ENCODE measurements around the gene USP7. TPM values are rescaled to one million over a fixed set of nuclear protein-coding genes. Genes with fewer than 3 reads are reported as not detected.

USP7 gene
- total RNA-seq, 2 experiments from 2014 or later = 46.4 to 127 TPM

- Histone ChIP-seq H3K4me1 (ENCODE audit: insufficient read depth, low read length, poor library complexity, severe bottlenecking) (no peaks in the 10 kb centered on the region), H3K4me3 (ENCODE audit: low read depth, low read length, poor library complexity, severe bottlenecking) (no peak overlapping the region), H4K20me1 (ENCODE audit: insufficient read depth, low read length) (peaks cover 13% of the 10 kb centered on the region), H3K4me2 (ENCODE audit: low read length) (no peak overlapping the region), H3K27ac (ENCODE audit: low read depth, low read length, poor library complexity, severe bottlenecking) (no peak overlapping the region), H3K9me2 (ENCODE audit: insufficient read depth, low read length) (no peaks in the 10 kb centered on the region), H2AFZ (ENCODE audit: low read length) (no peak overlapping the region), H3K79me2 (ENCODE audit: insufficient read depth, low read depth, low read length) (no peaks in the 10 kb centered on the region), H3K9me3 (ENCODE audit: low read length) (no peaks in the 10 kb centered on the region), H3K36me3 (ENCODE audit: insufficient read depth, low read length) (peaks cover 87% of the 10 kb centered on the region)
- TF ChIP-seq, protein P1, sequence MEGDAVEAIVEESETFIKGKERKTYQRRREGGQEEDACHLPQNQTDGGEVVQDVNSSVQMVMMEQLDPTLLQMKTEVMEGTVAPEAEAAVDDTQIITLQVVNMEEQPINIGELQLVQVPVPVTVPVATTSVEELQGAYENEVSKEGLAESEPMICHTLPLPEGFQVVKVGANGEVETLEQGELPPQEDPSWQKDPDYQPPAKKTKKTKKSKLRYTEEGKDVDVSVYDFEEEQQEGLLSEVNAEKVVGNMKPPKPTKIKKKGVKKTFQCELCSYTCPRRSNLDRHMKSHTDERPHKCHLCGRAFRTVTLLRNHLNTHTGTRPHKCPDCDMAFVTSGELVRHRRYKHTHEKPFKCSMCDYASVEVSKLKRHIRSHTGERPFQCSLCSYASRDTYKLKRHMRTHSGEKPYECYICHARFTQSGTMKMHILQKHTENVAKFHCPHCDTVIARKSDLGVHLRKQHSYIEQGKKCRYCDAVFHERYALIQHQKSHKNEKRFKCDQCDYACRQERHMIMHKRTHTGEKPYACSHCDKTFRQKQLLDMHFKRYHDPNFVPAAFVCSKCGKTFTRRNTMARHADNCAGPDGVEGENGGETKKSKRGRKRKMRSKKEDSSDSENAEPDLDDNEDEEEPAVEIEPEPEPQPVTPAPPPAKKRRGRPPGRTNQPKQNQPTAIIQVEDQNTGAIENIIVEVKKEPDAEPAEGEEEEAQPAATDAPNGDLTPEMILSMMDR (conservative IDR thresholded peaks at IDR 0.05; ENCODE audit: low read length) = no peak
- no peak for TF ChIP-seq EZH2phosphoT487 (IDR thresholded peaks at IDR 0.05; ENCODE audit: borderline replicate concordance, low read depth, low read length)
- no peak for DNase-seq (ENCODE audit: low spot score)
- intact Hi-C loops (cut with micrococcal nuclease; ENCODE audit: unreplicated experiment) = no loop called here
- no TSS peak for BruUV-seq (replicated peaks)
- ChIA-PET CTCF (ENCODE audit: unreplicated experiment) (no interaction called here), POLR2A (no interaction called here)
These were observed 38.3 kb downstream of the USP7 start for GRCh38 chr16:8925455-8925854.

DNA sequence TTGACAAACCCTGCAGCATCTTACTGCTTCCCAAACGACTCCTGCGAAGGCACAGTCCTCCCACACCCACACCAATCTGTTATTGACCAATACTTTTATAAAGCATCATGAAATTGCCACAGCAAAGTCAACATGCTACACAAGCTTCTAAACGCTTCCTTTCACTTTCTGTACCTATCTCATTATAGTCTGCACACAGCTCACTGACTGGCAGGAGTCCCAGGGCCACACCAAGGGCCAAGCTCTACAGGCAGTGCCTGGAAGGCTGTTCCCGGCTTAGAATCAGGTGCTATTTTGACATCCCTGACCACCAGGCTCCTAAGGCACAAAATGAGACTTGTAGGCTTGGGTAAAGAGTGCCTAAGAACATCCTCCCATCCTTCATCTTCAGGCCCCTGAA, 39.5 kb downstream of the USP7 start:
- no peak overlapping the region for H3K4me2 ChIP-seq (ENCODE audit: low read length)
- POLR2A ChIA-PET = interaction anchor here (0.6 kb wide), 1 partner anchor 69 kb away, joined by 3 read pairs; no protein-coding TSS in a partner anchor
- no peak overlapping the region for H2AFZ ChIP-seq (ENCODE audit: low read length)
- no peaks in the 10 kb centered on the region for H3K79me2 ChIP-seq (ENCODE audit: insufficient read depth, low read depth, low read length)
- H3K27ac ChIP-seq (ENCODE audit: low read depth, low read length, poor library complexity, severe bottlenecking) = no peak overlapping the region
- H3K9me2 ChIP-seq (ENCODE audit: insufficient read depth, low read length) = no peaks in the 10 kb centered on the region
- intact Hi-C loops (cut with micrococcal nuclease; ENCODE audit: unreplicated experiment) = no loop called here
- DNase-seq (ENCODE audit: low spot score) = no peak
- peaks cover 89% of the 10 kb centered on the region for H3K36me3 ChIP-seq (ENCODE audit: insufficient read depth, low read length)
- BruUV-seq (replicated peaks) = no TSS peak
- CTCF ChIA-PET (ENCODE audit: unreplicated experiment) = no interaction called here
- H3K9me3 ChIP-seq (ENCODE audit: low read length) = no peaks in the 10 kb centered on the region
- no peak overlapping the region for H3K4me3 ChIP-seq (ENCODE audit: low read depth, low read length, poor library complexity, severe bottlenecking)
- H4K20me1 ChIP-seq (ENCODE audit: insufficient read depth, low read length) = peaks cover 13% of the 10 kb centered on the region
- H3K4me1 ChIP-seq (ENCODE audit: insufficient read depth, low read length, poor library complexity, severe bottlenecking) = no peaks in the 10 kb centered on the region
- TF ChIP-seq, protein P1 (conservative IDR thresholded peaks at IDR 0.05; ENCODE audit: low read length) = no peak
- TF ChIP-seq EZH2phosphoT487 (IDR thresholded peaks at IDR 0.05; ENCODE audit: borderline replicate concordance, low read depth, low read length) = no peak

- Histone ChIP-seq H3K79me2 (ENCODE audit: insufficient read depth, low read depth, low read length) (no peaks in the 10 kb centered on the region), H3K36me3 (ENCODE audit: insufficient read depth, low read length) (peaks cover 89% of the 10 kb centered on the region), H3K4me2 (ENCODE audit: low read length) (no peak overlapping the region), H3K9me3 (ENCODE audit: low read length) (no peaks in the 10 kb centered on the region), H4K20me1 (ENCODE audit: insufficient read depth, low read length) (peaks cover 11% of the 10 kb centered on the region), H2AFZ (ENCODE audit: low read length) (no peak overlapping the region), H3K9me2 (ENCODE audit: insufficient read depth, low read length) (no peaks in the 10 kb centered on the region), H3K27ac (ENCODE audit: low read depth, low read length, poor library complexity, severe bottlenecking) (no peak overlapping the region), H3K4me3 (ENCODE audit: low read depth, low read length, poor library complexity, severe bottlenecking) (no peak overlapping the region), H3K4me1 (ENCODE audit: insufficient read depth, low read length, poor library complexity, severe bottlenecking) (no peaks in the 10 kb centered on the region)
- ChIA-PET POLR2A (no interaction called here), CTCF (ENCODE audit: unreplicated experiment) (no interaction called here)
- intact Hi-C loops (cut with micrococcal nuclease; ENCODE audit: unreplicated experiment) = no loop called here
- TF ChIP-seq EZH2phosphoT487 (IDR thresholded peaks at IDR 0.05; ENCODE audit: borderline replicate concordance, low read depth, low read length) = no peak
- TF ChIP-seq, protein P1 (conservative IDR thresholded peaks at IDR 0.05; ENCODE audit: low read length) = no peak
- no TSS peak for BruUV-seq (replicated peaks)
- no peak for DNase-seq (ENCODE audit: low spot score)
These were observed 40.5 kb downstream of the USP7 start for GRCh38 chr16:8923199-8923598.

Data from OCI-LY7 (cell line).